Metanephros (tissue), 2 donors: ENCODE measurements around the gene NUTF2. TPM values are rescaled to one million over a fixed set of nuclear protein-coding genes. Genes with fewer than 3 reads are reported as not detected.

Experiments
- small RNA-seq: library from RNA; depleted of rRNA; stranded (forward); fragments of <200 nt; gene quantifications from one replicate; pipeline ENCODE3, GENCODE V24; 2014; ENCODE audit warnings: low replicate concordance
- total RNA-seq: library from RNA; depleted of rRNA; stranded (reverse); fragments of >200 nt; gene quantifications from one replicate; pipeline ENCODE4 v1.2.3, GENCODE V29; 2014

Gene NUTF2
- 115 TPM for total RNA-seq

GRCh38 chr16:67846320-67847063, at the start of gene NUTF2:
TSS of gene NUTF2 (plus strand) at chr16:67846933. CDS start at chr16:67865131, 18,198 bp downstream.

GRCh38 chr16:67806428-67807147, 40.1 kb upstream of the NUTF2 start, which contains the start of the genes RANBP10 and TSNAXIP1:
TSS of gene RANBP10 (minus strand) at chr16:67806560. CDS start at chr16:67806536, 24 bp downstream.
TSS of gene TSNAXIP1 (plus strand) at chr16:67806889. CDS start at chr16:67807150, 261 bp downstream.

GRCh38 chr16:67841816-67842508, 4.8 kb upstream of the NUTF2 start, which contains the start of gene THAP11:
TSS of gene THAP11 (plus strand) at chr16:67842320. CDS start at chr16:67842555, 235 bp downstream.

GRCh38 chr16:67847064-67847861, 530 bp downstream of the NUTF2 start, which contains the start of gene CENPT:
TSS of gene CENPT (minus strand) at chr16:67847693. CDS start at chr16:67833859, 13,834 bp downstream.

GRCh38 chr16:67872631-67873434, 26.1 kb downstream of the NUTF2 start, which contains the start of gene EDC4:
TSS of gene EDC4 (plus strand) at chr16:67873052. CDS start at chr16:67873262, 210 bp downstream.

GRCh38 chr16:67884684-67885083, 38.0 kb downstream of the NUTF2 start, which contains the start of gene NRN1L:
TSS of gene NRN1L (plus strand) at chr16:67884885. CDS start at chr16:67884904, 19 bp downstream.

GRCh38 chr16:67892899-67893742, 46.4 kb downstream of the NUTF2 start, which contains the start of gene PSKH1:
TSS of gene PSKH1 (plus strand) at chr16:67893254. CDS start at chr16:67908750, 15,496 bp downstream.

Small RNA genes within 50 kb of the gene (small RNA-seq; reads per million reads assigned to genes)
- not detected for gene AC040162.2
- gene NRN1L = not detected

Other genes with a start within 250 kb of the NUTF2 start
- 0.64 TPM for gene CARMIL2, start 201.8 kb upstream of the NUTF2 start, total RNA-seq
- 20.1 TPM for gene ACD, start 186.7 kb upstream of the NUTF2 start, total RNA-seq
- 3.9 TPM for gene PARD6A, start 186.0 kb upstream of the NUTF2 start, total RNA-seq
- gene ENKD1, start 180.2 kb upstream of the NUTF2 start, total RNA-seq = 18.1 TPM
- gene C16orf86, start 180.1 kb upstream of the NUTF2 start, total RNA-seq = 3.9 TPM
- 18.4 TPM for gene GFOD2, start 127.6 kb upstream of the NUTF2 start, total RNA-seq
- 18.7 TPM for gene RANBP10, start 40.4 kb upstream of the NUTF2 start, total RNA-seq
- 5.4 TPM for gene TSNAXIP1, start 40.0 kb upstream of the NUTF2 start, total RNA-seq
- 37.0 TPM for gene THAP11, start 4.6 kb upstream of the NUTF2 start, total RNA-seq
- 39.8 TPM for gene CENPT, start 760 bp downstream of the NUTF2 start, total RNA-seq
- 82.0 TPM for gene EDC4, start 26.1 kb downstream of the NUTF2 start, total RNA-seq
- gene NRN1L, start 38.0 kb downstream of the NUTF2 start, total RNA-seq = 1.2 TPM
- 26.0 TPM for gene PSKH1, start 46.3 kb downstream of the NUTF2 start, total RNA-seq
- 0.18 TPM for gene CTRL, start 84.9 kb downstream of the NUTF2 start, total RNA-seq
- 54.2 TPM for gene PSMB10, start 89.9 kb downstream of the NUTF2 start, total RNA-seq
- 10.1 TPM for gene LCAT, start 97.2 kb downstream of the NUTF2 start, total RNA-seq
- gene SLC12A4, start 121.7 kb downstream of the NUTF2 start, total RNA-seq = 45.4 TPM
- not detected for gene DPEP3, start 133.6 kb downstream of the NUTF2 start, total RNA-seq
- gene DPEP2, start 152.6 kb downstream of the NUTF2 start, total RNA-seq = 2.7 TPM
- not detected for gene DPEP2NB, start 169.0 kb downstream of the NUTF2 start, total RNA-seq
- 10.2 TPM for gene DDX28, start 176.3 kb downstream of the NUTF2 start, total RNA-seq
- 11.3 TPM for gene DUS2, start 176.4 kb downstream of the NUTF2 start, total RNA-seq
- 36.4 TPM for gene NFATC3, start 238.4 kb downstream of the NUTF2 start, total RNA-seq